GM18909 (cell line): Measurements from ENCODE around the gene ALKBH7.

ENCODE experiments used
- ATAC-seq: cut with Tn5 transposase; IDR thresholded peaks from one replicate; pipeline ENCODE4 v1.9.1; 2021; ENCODE audit warnings: mild to moderate bottlenecking; ENCODE audit not compliant: unreplicated experiment, poor library complexity

Gene ALKBH7

GRCh38 chr19:6421075-6422014 is 48.8 kb downstream of the ALKBH7 start:
- ATAC-seq: no peak

- no peak for ATAC-seq
Observed at GRCh38 chr19:6423499-6424194, 51.1 kb downstream of the ALKBH7 start.

DNA sequence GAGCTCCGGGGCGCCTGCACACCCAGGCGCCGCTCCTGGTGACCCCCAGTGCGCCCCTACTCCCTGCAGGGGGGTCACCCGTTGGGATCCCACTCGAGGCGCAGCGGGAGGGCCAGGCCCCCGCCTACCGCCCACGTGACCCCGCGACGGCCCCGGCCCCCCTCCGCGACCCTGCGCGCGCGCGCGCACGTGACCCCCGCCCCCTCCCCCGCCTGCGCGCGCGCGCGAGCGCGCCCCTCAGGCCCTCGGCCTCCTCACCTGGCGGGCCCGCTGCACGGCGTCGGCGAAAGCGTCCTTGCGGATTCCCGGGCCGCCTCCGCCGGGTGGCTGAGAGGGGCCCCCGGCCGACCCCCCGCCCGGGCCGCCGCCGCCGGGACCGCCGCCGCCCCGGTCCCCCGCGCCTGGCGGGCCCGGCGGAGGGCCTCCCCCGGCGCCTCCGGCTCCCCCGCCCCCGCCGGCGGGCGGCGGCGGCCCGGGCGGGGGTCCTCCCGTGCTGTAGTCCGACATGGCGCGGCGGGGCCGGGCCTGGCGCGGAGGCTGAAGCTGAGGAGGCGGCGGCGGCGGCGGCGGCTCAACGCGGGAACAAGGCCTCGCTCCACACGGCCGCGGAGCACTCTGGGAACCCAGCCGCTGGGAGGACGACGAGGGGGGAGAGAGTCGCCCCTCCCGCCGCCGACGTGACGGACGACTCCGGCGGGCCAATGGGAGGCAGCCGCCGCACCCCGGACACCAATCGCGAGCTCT is 51.8 kb downstream of the ALKBH7 start, which contains the start of gene KHSRP:
Gene KHSRP, minus strand, starts transcription at position 617 of the 744 bp plus-strand sequence. Its CDS starts 110 bp downstream, at position 507.
- no peak for ATAC-seq
